Immature natural killer cell (primary cell): Measurements from ENCODE around the gene CAPZB. TPM values are rescaled to one million over a fixed set of nuclear protein-coding genes. Genes with fewer than 3 reads are reported as not detected.

ENCODE experiments used
- DNase-seq, 3 donors: peaks; one replicate each; pipeline ENCODE4 v3.0.0; 2022; ENCODE audit warnings: mixed read lengths in 1 of 3
- H3K27ac Mint-ChIP-seq, 6 donors: one replicate each; pipeline ENCODE4 v1.8.0; 2020; ENCODE audit warnings: mixed read lengths in 6 of 6, mild to moderate bottlenecking in 5 of 6, inconsistent platforms in 4 of 6, moderate library complexity in 3 of 6
- H3K27me3 Mint-ChIP-seq, 3 donors: one replicate each; pipeline ENCODE4 v1.8.0; 2020 to 2021; ENCODE audit warnings: low read depth in 3 of 3, mild to moderate bottlenecking in 3 of 3, mixed read lengths in 3 of 3, moderate library complexity in 3 of 3, inconsistent platforms in 1 of 3
- H3K36me3 Mint-ChIP-seq, 3 donors: one replicate each; pipeline ENCODE4 v1.8.0; 2020; ENCODE audit warnings: mixed read lengths in 3 of 3, inconsistent platforms in 2 of 3, mild to moderate bottlenecking in 2 of 3
- H3K4me1 Mint-ChIP-seq, 2 donors: one replicate each; pipeline ENCODE4 v1.8.0; 2020; ENCODE audit warnings: inconsistent platforms in 2 of 2, mild to moderate bottlenecking in 2 of 2, mixed read lengths in 2 of 2, moderate library complexity in 1 of 2
- H3K4me3 Mint-ChIP-seq, 5 donors: one replicate each; pipeline ENCODE4 v1.8.0; 2020; ENCODE audit warnings: mild to moderate bottlenecking in 5 of 5, mixed read lengths in 5 of 5, inconsistent platforms in 3 of 5, moderate library complexity in 3 of 5
- H3K9me3 Mint-ChIP-seq, 6 donors: one replicate each; pipeline ENCODE4 v1.8.0; 2020; ENCODE audit warnings: mild to moderate bottlenecking in 6 of 6, mixed read lengths in 6 of 6, inconsistent platforms in 4 of 6, moderate library complexity in 3 of 6
- polyA plus RNA-seq, 3 donors: library from polyadenylated mRNA; unstranded; fragments of 300-500 nt; fragmentation: Illumina TruSeq; gene quantifications; one replicate each; pipeline ENCODE4 v1.2.3, GENCODE V29; 2021

CAPZB gene
- polyA plus RNA-seq, 3 donors from 2014 or later = 447 to 644 (median 455) TPM

GRCh38 chr1:19323987-19324664, 161.2 kb downstream of the CAPZB start:
- peaks cover 10 to 26% (median 25%) of the 10 kb centered on the region in 3 donors for H3K27me3 Mint-ChIP-seq
- H3K4me1 Mint-ChIP-seq = no peaks in the 10 kb centered on the region
- H3K9me3 Mint-ChIP-seq = no peaks in the 10 kb centered on the region
- H3K27ac Mint-ChIP-seq = peak overlapping the region in 1 of 6 donors; percentile 65
- H3K36me3 Mint-ChIP-seq = peaks cover 0 to 10% (median 6%) of the 10 kb centered on the region in 3 donors
- no peak for DNase-seq
- no peak overlapping the region for H3K4me3 Mint-ChIP-seq

GRCh38 chr1:19322481-19322880, 162.9 kb downstream of the CAPZB start:
- peaks cover 10 to 25% (median 21%) of the 10 kb centered on the region in 3 donors for H3K27me3 Mint-ChIP-seq
- no peaks in the 10 kb centered on the region for H3K4me1 Mint-ChIP-seq
- H3K27ac Mint-ChIP-seq = peak overlapping the region in 1 of 6 donors; percentile 8
- no peak for DNase-seq
- no peak overlapping the region for H3K4me3 Mint-ChIP-seq
- peaks cover 0 to 17% (median 11%) of the 10 kb centered on the region in 3 donors for H3K36me3 Mint-ChIP-seq
- H3K9me3 Mint-ChIP-seq = no peaks in the 10 kb centered on the region

DNA sequence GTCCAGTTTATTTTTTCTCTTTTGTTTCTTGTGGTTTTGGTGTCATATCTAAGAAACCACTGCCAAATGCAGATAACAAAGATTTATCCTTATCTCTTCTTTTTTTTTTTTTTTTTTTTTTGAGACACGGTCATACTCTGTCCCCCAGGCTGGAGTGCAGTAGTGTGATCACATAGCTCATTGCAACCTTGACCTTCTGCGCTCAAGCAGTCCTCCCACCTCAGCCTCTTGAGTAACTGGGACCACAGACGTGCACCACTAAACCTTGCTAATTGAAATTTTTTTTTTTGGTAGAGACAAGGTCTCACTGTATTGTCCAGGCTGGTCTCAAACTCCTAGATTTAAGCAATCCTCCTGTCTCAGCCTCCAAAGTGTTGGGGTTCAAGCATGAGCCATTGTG, 164.3 kb downstream of the CAPZB start:
- H3K27me3 Mint-ChIP-seq = peaks cover 3 to 25% (median 17%) of the 10 kb centered on the region in 3 donors
- no peak overlapping the region for H3K27ac Mint-ChIP-seq
- no peak overlapping the region for H3K4me3 Mint-ChIP-seq
- peaks cover 4 to 9% of the 10 kb centered on the region in 2 donors for H3K4me1 Mint-ChIP-seq
- no peak for DNase-seq
- H3K36me3 Mint-ChIP-seq = peaks cover 0 to 17% (median 11%) of the 10 kb centered on the region in 3 donors
- H3K9me3 Mint-ChIP-seq = no peaks in the 10 kb centered on the region

GRCh38 chr1:19319196-19319595, 166.1 kb downstream of the CAPZB start:
- no peak for DNase-seq
- H3K4me1 Mint-ChIP-seq = peaks cover 10 to 15% of the 10 kb centered on the region in 2 donors
- no peaks in the 10 kb centered on the region for H3K9me3 Mint-ChIP-seq
- H3K27ac Mint-ChIP-seq = no peak overlapping the region
- peaks cover 0 to 17% (median 11%) of the 10 kb centered on the region in 3 donors for H3K36me3 Mint-ChIP-seq
- H3K4me3 Mint-ChIP-seq = no peak overlapping the region
- H3K27me3 Mint-ChIP-seq = peaks cover 1 to 22% (median 10%) of the 10 kb centered on the region in 3 donors

- Mint-ChIP-seq H3K27ac (no peak overlapping the region), H3K4me3 (no peak overlapping the region), H3K9me3 (no peaks in the 10 kb centered on the region), H3K36me3 (peaks cover 0 to 11% (median 11%) of the 10 kb centered on the region in 3 donors), H3K4me1 (peaks cover 24 to 27% of the 10 kb centered on the region in 2 donors), H3K27me3 (peaks cover 4 to 15% (median 13%) of the 10 kb centered on the region in 3 donors)
- no peak for DNase-seq
Observed at GRCh38 chr1:19317126-19317910, 168.0 kb downstream of the CAPZB start.

DNA sequence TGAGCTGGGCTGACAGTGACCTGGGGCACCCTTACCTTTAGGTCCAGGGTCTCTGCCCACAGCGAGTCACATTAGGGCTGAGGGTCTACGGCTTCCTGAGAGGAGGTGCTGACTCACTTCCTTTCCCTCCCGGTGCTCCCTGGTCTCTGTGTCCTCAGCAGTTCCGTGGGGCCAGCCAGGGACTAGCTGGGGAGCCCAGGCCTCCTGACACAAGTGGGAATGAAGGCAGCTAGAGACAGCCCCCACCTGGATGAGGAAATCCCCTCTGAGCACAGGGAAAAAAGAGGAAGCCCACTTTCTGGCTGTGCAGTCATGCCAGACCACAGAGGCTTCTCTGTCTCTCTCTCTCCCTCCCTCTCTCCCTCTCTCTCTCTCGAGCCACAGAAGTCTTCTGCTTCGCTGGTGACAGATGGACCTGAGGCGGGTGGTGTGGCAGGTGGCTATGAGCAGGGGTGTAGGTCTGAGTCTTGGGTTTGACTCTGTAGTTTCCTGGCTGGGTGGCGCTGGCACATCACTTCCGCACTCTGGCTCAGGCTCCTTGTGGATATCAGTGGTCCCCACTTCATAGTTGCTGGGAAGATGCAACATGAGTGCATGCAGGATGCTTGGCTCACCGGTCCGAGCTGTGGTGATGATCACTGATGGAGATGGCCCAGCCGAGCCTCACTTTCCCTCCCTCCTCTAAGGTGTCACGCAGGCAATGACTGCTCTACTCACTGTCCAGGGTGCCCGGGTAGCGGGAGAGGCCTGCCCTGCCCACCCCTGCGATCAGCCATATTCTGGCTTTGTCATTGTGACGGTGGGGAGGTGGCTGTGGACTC, 169.8 kb downstream of the CAPZB start:
- Mint-ChIP-seq H3K4me1 (peaks cover 34 to 37% of the 10 kb centered on the region in 2 donors), H3K9me3 (no peaks in the 10 kb centered on the region), H3K27ac (peak overlapping the region in 4 of 6 donors; percentile 11 to 72 (median 20)), H3K4me3 (peak overlapping the region; percentile 9 to 46 (median 33)), H3K36me3 (peaks cover 0 to 11% (median 8%) of the 10 kb centered on the region in 3 donors), H3K27me3 (peaks cover 4 to 10% (median 5%) of the 10 kb centered on the region in 3 donors)
- DNase-seq = no peak

DNA sequence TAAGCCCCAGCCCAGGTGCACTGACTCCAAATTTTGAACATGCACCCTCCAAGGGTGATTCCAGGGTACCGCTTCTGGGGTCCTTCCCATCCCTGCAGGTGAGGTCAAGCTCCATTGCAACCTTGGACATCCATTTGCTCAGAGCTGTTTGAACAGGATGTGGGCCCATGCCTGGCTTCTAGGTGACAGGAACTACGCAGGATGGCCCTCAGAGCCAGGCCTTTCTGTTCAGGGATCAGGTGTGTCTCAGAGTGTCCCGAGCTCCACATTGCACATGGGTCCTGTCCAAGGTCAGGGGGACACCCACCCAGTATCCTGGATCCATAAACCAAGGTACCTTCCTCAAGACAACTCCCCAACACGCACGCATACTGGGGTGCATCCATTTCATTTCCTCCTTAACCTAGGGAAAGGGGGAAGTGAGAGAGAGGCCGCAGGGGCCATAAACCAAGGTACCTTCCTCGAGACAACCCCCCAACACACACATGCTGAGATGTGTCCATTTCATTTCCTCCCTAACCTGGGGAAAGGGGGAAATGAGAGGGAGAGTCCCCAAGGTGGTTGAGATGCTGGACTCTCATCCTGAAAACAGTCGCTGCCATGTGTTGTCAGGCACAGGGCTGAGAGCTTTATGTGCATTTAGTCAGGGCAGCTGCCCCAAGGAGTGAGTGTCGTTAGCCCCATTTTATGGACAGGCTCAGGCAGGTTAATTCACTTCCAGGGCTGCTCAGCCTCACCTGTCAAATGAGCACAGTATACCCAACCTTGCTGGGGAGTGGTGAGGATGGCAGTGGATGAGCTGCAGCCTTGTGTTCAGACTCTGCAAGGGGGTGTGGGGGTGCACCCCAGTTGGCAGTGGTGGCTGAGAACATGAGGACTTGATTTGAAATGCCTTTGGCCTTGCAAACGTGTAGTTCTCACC, 171.1 kb downstream of the CAPZB start:
- H3K4me1 Mint-ChIP-seq = peaks cover 39 to 43% of the 10 kb centered on the region in 2 donors
- no peak for DNase-seq
- peak overlapping the region in 1 of 6 donors; percentile 35 for H3K27ac Mint-ChIP-seq
- peaks cover 0 to 8% (median 8%) of the 10 kb centered on the region in 3 donors for H3K36me3 Mint-ChIP-seq
- no peaks in the 10 kb centered on the region for H3K9me3 Mint-ChIP-seq
- H3K4me3 Mint-ChIP-seq = peak overlapping the region in 2 of 5 donors; percentile 8 to 79
- peaks cover 4 to 10% (median 5%) of the 10 kb centered on the region in 3 donors for H3K27me3 Mint-ChIP-seq

- Mint-ChIP-seq H3K36me3 (peaks cover 0 to 4% (median 3%) of the 10 kb centered on the region in 3 donors), H3K4me3 (peak overlapping the region; percentile 75 to 88 (median 79)), H3K9me3 (no peaks in the 10 kb centered on the region), H3K27ac (peak overlapping the region in 3 of 6 donors; percentile 17 to 83 (median 73)), H3K4me1 (peaks cover 44 to 47% of the 10 kb centered on the region in 2 donors), H3K27me3 (peaks cover 4 to 10% (median 5%) of the 10 kb centered on the region in 3 donors)
- DNase-seq = no peak
Observed at GRCh38 chr1:19313636-19313959, 171.7 kb downstream of the CAPZB start.

DNA sequence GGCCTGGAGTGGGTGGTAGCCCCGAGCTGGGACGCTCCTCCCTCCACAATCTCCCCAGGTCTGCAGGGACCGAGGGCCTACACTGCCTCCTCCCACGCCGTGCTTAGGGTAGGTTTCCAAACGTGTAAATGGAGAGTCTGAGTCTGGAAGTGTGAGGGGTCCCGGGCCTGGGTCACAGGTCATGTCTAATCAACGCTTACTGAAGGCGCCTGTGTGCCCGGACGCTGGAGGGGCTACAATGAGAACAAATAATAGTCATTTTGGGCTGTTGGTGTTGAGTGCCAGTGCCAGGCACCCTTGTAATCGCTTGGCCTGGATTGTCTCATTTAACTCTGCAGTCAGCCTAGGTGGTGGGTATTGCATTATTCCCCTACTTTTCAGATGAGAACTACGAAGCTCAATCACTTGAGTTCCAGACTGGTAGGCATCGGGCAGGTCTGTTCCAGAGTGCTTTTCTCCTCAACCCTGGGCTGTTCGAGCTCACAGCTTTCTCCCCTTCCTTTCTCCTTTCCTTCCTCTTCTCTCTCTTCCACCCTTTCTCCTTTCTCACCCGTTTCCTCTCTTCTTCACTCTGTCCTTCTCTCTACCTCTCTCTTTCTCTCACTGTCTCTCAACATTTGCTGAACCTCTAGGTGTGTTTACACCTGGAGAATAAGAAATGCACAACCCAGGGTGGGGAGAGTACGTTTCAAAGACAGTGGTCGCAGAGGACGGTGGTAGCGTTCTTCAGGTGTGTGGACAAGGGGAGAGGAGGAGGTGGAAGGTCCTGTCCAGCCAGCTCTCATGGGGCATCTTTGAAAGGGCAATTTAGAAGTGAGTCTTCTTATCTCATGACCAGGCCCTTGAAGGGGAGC, 172.3 kb downstream of the CAPZB start:
- peaks cover 4 to 10% (median 5%) of the 10 kb centered on the region in 3 donors for H3K27me3 Mint-ChIP-seq
- peaks cover 45 to 48% of the 10 kb centered on the region in 2 donors for H3K4me1 Mint-ChIP-seq
- H3K9me3 Mint-ChIP-seq = no peaks in the 10 kb centered on the region
- H3K36me3 Mint-ChIP-seq = no peaks in the 10 kb centered on the region
- H3K27ac Mint-ChIP-seq = peak overlapping the region; percentile 48 to 86 (median 72)
- H3K4me3 Mint-ChIP-seq = peak overlapping the region; percentile 75 to 88 (median 79)
- DNase-seq = no peak

DNA sequence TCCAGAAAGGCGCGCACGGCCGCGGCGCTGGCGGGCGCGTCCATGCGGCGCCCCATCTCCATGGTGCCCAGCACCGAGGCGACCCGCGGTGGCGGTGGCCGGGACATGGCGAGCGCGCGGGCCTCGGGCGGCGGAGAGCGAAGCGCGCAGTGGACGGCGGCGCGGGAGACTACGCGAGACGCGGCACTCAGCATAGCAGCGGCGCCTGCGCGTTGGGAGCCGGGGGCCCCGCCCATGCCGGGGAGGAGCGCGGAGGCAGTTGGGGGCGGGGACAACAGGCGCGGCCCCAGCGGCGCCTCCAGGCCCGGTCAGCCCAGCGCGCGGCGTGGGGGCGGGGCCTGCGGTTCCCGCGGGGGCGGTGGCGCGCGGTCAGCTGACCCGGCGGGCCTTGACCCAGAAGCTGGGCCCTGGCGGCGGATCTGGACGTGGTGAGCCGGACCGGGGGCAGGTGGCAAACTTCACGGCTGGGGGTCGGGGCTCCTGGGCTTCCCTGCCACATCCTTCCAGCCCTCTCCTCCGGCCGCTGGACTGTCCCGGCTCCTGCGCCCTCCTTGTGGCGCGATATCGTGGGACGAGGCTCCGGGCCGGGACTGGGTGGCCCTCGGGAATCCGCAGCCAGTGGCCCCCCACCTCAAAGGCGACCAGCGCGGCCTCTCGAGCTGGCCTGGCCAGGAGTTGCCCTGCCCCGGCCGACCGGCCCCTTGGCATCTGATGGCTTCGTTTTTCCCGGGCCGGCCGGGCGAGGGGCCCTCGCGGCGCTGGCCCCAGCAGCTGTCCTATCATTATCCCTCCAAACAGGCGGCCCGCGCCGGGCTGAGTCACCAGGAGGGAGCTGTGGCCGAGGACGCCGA, 173.2 kb downstream of the CAPZB start, which contains the start of the genes AKR7A2 and SLC66A1:
TSS of gene AKR7A2 (minus strand) at position 214 of the 851 bp plus-strand sequence. CDS start at position 194, 20 bp downstream.
TSS of gene SLC66A1 (plus strand) at position 396 of the 851 bp plus-strand sequence. CDS start 5,352 bp downstream, outside the sequence.
- peak within 1 kb of the TSS; percentile 72 to 90 (median 80) for H3K27ac Mint-ChIP-seq

GRCh38 chr1:19311503-19311930, 173.8 kb downstream of the CAPZB start:
- Mint-ChIP-seq H3K4me3 (peak overlapping the region; percentile 85 to 95 (median 88)), H3K4me1 (peaks cover 45 to 47% of the 10 kb centered on the region in 2 donors), H3K36me3 (peaks cover 4 to 10% (median 6%) of the 10 kb centered on the region in 3 donors), H3K27ac (peak overlapping the region in 5 of 6 donors; percentile 72 to 90 (median 83)), H3K9me3 (no peaks in the 10 kb centered on the region), H3K27me3 (peaks cover 3 to 10% (median 3%) of the 10 kb centered on the region in 3 donors)
- peak in 1 of 3 donors; percentile 15 for DNase-seq

More for the DNA sequence above, 173.2 kb downstream of the CAPZB start, which contains the start of the genes AKR7A2 and SLC66A1:
- Mint-ChIP-seq H3K9me3 (no peaks in the 10 kb centered on the region), H3K4me3 (peak within 1 kb of the TSS; percentile 85 to 95 (median 88)), H3K27me3 (peaks cover 4 to 10% (median 5%) of the 10 kb centered on the region in 3 donors), H3K36me3 (peaks cover 4 to 7% (median 6%) of the 10 kb centered on the region in 3 donors), H3K4me1 (peaks cover 45 to 52% of the 10 kb centered on the region in 2 donors)
- peak; percentile 86 to 95 (median 92) for DNase-seq
